ENCODE measurements around the gene RAD23B.

The RAD23B gene

GRCh38 chr9:107367727-107368502, 84.8 kb downstream of the RAD23B start:
- DNase-seq (ENCODE audit: extremely low read depth in 1 of 2, low read depth in 1 of 2): no peak

- DNase-seq (ENCODE audit: extremely low read depth in 1 of 2, low read depth in 1 of 2): no peak
Observed at GRCh38 chr9:107368696-107369095, 85.6 kb downstream of the RAD23B start.

GRCh38 chr9:107373809-107374208, 90.7 kb downstream of the RAD23B start:
- no peak for DNase-seq (ENCODE audit: extremely low read depth in 1 of 2, low read depth in 1 of 2)

DNA sequence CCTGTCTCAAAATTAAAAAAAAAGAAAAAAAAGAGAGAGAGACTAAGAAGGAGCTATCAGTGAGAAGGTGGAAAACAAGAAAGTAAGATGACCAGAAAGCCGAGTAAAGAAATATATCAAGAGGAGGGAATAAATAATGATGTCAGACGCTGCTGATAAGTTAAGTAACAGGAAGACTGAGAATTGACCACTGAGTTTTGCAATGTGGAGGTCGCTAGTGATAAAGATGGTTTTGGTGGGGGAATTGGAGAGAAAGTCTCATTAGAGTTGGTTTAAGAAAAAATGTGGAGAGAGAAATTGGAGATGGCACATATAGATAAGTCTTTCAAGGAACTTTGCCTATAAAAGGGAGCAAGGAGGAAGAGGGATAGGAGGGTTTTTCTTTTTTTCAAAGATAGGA, 91.9 kb downstream of the RAD23B start:
- DNase-seq (ENCODE audit: extremely low read depth in 1 of 2, low read depth in 1 of 2): no peak

DNA sequence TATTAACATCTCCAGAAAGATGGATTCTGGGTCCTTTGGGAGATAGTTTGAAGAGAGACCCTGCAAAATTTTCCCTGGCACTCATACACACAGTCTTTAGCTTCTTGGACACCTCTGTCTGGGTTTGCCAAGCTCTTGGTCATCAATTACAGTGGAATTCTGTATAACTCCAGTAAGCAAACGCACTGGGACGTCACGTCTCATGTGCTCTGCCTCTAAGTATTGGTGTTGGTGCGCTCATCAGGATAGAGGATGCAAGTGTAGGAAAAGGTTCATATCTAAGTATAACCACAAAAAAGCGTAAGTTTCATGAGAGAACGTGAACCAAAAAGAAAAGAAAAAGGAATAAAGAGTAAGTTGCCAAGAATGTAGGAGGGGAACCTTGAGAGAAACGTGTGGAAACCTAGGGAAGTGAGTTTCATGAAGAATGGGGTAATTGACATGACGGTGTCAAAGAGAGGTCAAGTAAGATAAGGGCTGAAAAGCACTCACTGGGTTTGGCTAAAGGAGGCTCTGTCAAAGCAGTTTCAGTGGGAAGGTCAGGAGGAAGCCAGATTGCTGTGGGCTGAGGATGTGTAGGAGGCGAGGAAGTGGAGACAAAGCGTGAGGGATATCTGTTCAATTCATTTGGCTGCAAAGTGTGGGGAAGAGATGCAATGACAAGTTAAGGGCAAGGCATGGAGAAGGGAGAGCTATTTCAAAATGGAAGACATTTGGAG, 92.7 kb downstream of the RAD23B start:
- DNase-seq (ENCODE audit: extremely low read depth in 1 of 2, low read depth in 1 of 2): no peak

DNA sequence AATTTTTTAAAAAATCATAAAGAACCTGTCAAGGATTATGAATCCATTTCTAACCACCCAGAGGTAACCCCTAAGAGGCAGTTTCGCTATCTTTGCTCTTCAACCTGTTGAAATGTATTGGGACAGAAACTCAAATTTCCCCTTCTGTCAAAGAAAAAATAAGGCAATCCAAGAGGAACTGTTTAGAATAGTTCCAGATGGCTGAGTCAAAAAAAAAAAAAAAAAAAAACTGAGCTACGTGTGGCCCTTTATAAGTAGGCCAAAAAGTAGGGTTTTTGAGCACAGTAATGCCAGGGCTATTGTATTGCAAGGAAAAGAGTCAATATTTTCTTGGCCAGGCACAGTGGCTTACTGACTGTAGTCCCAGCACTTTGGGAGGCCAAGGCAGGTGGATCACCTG, 94.9 kb downstream of the RAD23B start:
- no peak for DNase-seq (ENCODE audit: extremely low read depth in 1 of 2, low read depth in 1 of 2)

All from stimulated activated CD8-positive, alpha-beta memory T cell treated with anti-CD3 and anti-CD28 coated beads, Interleukin-7, amount 100 ng/mL, for 48 hours (primary cell).